GM12892 (cell line): ENCODE measurements around the gene DARS2.

ENCODE experiments used
- DNase-seq: peaks from one replicate; pipeline ENCODE4 v3.0.0; 2011; ENCODE audit not compliant: insufficient read length
- FAIRE-seq: peaks from 2 replicates; lab custom pipeline; 2011; peaks lifted over from hg19 to GRCh38; lab: Jason Lieb, UNC
- POLR2A ChIP-seq: IDR thresholded peaks from 2 replicates; pipeline ENCODE4 v1.6.1; 2011; ENCODE audit warnings: low read depth, low read length, control low read depth
- POLR2AphosphoS5 ChIP-seq: IDR thresholded peaks from 2 replicates; pipeline ENCODE4 v1.6.1; 2011; ENCODE audit warnings: low read depth, low read length, control low read depth
- TAF1 ChIP-seq: IDR thresholded peaks from 2 replicates; pipeline ENCODE4 v1.6.1; 2011; ENCODE audit warnings: low read depth, mild to moderate bottlenecking, control low read depth, low read length, borderline replicate concordance

The DARS2 gene

GRCh38 chr1:173894189-173894588 lies 69.7 kb downstream of the DARS2 start:
- DNase-seq = no peak
- no peak for TF ChIP-seq POLR2A
- TF ChIP-seq POLR2AphosphoS5 = no peak
- TF ChIP-seq TAF1 = no peak
- FAIRE-seq = no peak

GRCh38 chr1:173900427-173900826 lies 76.0 kb downstream of the DARS2 start:
- no peak for TF ChIP-seq POLR2AphosphoS5
- no peak for TF ChIP-seq POLR2A
- TF ChIP-seq TAF1 = no peak
- peak; percentile 70 for FAIRE-seq

GRCh38 chr1:173900992-173901391 lies 76.5 kb downstream of the DARS2 start:
- FAIRE-seq (no peak), DNase-seq (no peak)
- no peak for TF ChIP-seq TAF1
- no peak for TF ChIP-seq POLR2A
- no peak for TF ChIP-seq POLR2AphosphoS5

More at GRCh38 chr1:173900427-173900826, 76.0 kb downstream of the DARS2 start:
- DNase-seq = no peak

- TF ChIP-seq POLR2AphosphoS5 (no peak), POLR2A (no peak), TAF1 (no peak)
- FAIRE-seq (no peak), DNase-seq (no peak)
Measured at GRCh38 chr1:173903827-173904531, 79.5 kb downstream of the DARS2 start.
